Fibroblast of lung (primary cell): ENCODE results near the gene TRPM4. TPM values are rescaled to one million over a fixed set of nuclear protein-coding genes. Genes with fewer than 3 reads are reported as not detected.

ENCODE experiments used
- DNase-seq, 2 donors: peaks; one replicate each; pipeline versions ENCODE4 v3.0.0 to v3.0.0-alpha.2; 2010; ENCODE audit warnings: low read depth in 2 of 2
- H2AFZ ChIP-seq: 2 replicates; pipeline ENCODE4 v1.5.1; 2012; ENCODE audit warnings: low read length, control low read depth, inconsistent platforms
- H3K27ac ChIP-seq: 2 replicates; pipeline ENCODE4 v1.5.1; 2011; ENCODE audit warnings: low read length, control low read depth; ENCODE audit not compliant: insufficient read depth
- H3K27me3 ChIP-seq: 2 replicates; pipeline ENCODE4 v1.5.1; 2011; ENCODE audit warnings: mild to moderate bottlenecking, low read length; ENCODE audit not compliant: control insufficient read depth, insufficient read depth
- H3K36me3 ChIP-seq: 2 replicates; pipeline ENCODE4 v1.5.1; 2011; ENCODE audit warnings: low read length; ENCODE audit not compliant: control insufficient read depth, insufficient read depth
- H3K4me1 ChIP-seq: 2 replicates; pipeline ENCODE4 v1.5.1; 2011; ENCODE audit warnings: low read length; ENCODE audit not compliant: control insufficient read depth, insufficient read depth; ENCODE audit errors: extremely low read depth
- H3K4me2 ChIP-seq: 2 replicates; pipeline ENCODE4 v1.5.1; 2011; ENCODE audit warnings: low read length, control low read depth; ENCODE audit not compliant: insufficient read depth; ENCODE audit errors: extremely low read depth
- H3K4me3 ChIP-seq, 4 experiments: fragments of 200-600 bp in 1 of 4; sonication (generic) in 1 of 4; replicated peaks in 1 of 4; 2 replicates each; pipeline ENCODE4 v1.5.1; 2011 to 2016; ENCODE audit warnings: low read length in 4 of 4, low read depth in 3 of 4, mild to moderate bottlenecking in 3 of 4, control low read depth in 2 of 4, inconsistent platforms in 1 of 4, mixed read lengths in 1 of 4; ENCODE audit not compliant: insufficient read depth in 1 of 4; ENCODE audit errors: control extremely low read depth in 1 of 4
- H3K79me2 ChIP-seq: 2 replicates; pipeline ENCODE4 v1.5.1; 2012; ENCODE audit warnings: mild to moderate bottlenecking, low read length, inconsistent platforms; ENCODE audit not compliant: control insufficient read depth, insufficient read depth
- H3K9ac ChIP-seq: 2 replicates; pipeline ENCODE4 v1.5.1; 2011; ENCODE audit warnings: mild to moderate bottlenecking, low read length, control low read depth; ENCODE audit not compliant: insufficient read depth
- H3K9me3 ChIP-seq: 2 replicates; pipeline ENCODE4 v1.5.1; 2012; ENCODE audit warnings: low read depth, low read length; ENCODE audit not compliant: control insufficient read depth, insufficient read depth
- H4K20me1 ChIP-seq: 2 replicates; pipeline ENCODE4 v1.5.1; 2011; ENCODE audit warnings: low read length; ENCODE audit not compliant: control insufficient read depth, insufficient read depth; ENCODE audit errors: extremely low read depth
- CTCF ChIP-seq, 2 donors: IDR thresholded peaks in 1 of 2; conservative IDR thresholded peaks in 1 of 2; 1 replicate in 1 of 2; 2 replicates in 1 of 2; pipeline ENCODE4 v1.5.1; 2011 to 2012; ENCODE audit warnings: low read length in 2 of 2, control low read depth in 1 of 2, inconsistent platforms in 1 of 2, low read depth in 1 of 2, mild to moderate bottlenecking in 1 of 2
- EZH2 ChIP-seq: IDR thresholded peaks from 2 replicates; pipeline ENCODE4 v1.5.1; 2012; ENCODE audit warnings: low read length, control low read depth, mild to moderate bottlenecking; ENCODE audit errors: missing control alignments
- polyA plus RNA-seq, 2 donors: library from polyadenylated mRNA; depleted of rRNA in 1 of 2; stranded (reverse) in 1 of 2; unstranded in 1 of 2; fragments of >200 nt; gene quantifications; 2 replicates each; pipeline ENCODE4 v1.2.1, GENCODE V29; 2011 to 2012; ENCODE audit warnings: missing spikeins in 1 of 2
- total RNA-seq: library from RNA; depleted of rRNA; stranded (reverse); fragments of >200 nt; gene quantifications from 2 replicates; pipeline ENCODE4 v1.2.1, GENCODE V29; 2014

TRPM4 gene
- total and polyA plus RNA-seq, 2 donors (not counting 1 experiment from before 2014, with no cell fraction given), result 6.7 to 18.7 TPM

GRCh38 chr19:49152119-49152550, 5.5 kb upstream of the TRPM4 start:
- Histone ChIP-seq H3K9ac (no peak overlapping the region), H3K27me3 (peaks cover 4% of the 10 kb centered on the region), H3K27ac (no peak overlapping the region), H3K79me2 (no peaks in the 10 kb centered on the region), H4K20me1 (no peaks in the 10 kb centered on the region), H3K36me3 (no peaks in the 10 kb centered on the region), H2AFZ (no peak overlapping the region), H3K4me2 (no peak overlapping the region), H3K9me3 (no peaks in the 10 kb centered on the region), H3K4me3 (no peak overlapping the region), H3K4me1 (peaks cover 4% of the 10 kb centered on the region)
- no peak for DNase-seq
- no peak for TF ChIP-seq EZH2
- no peak for TF ChIP-seq CTCF (conservative IDR thresholded peaks at IDR 0.05 in 1 of 2, IDR thresholded peaks at IDR 0.05 in 1 of 2; ENCODE audit: low read depth in 1 of 2, low read length in 2 of 2)

GRCh38 chr19:49153167-49153809, 4.3 kb upstream of the TRPM4 start:
- TF ChIP-seq EZH2 (no peak), CTCF (conservative IDR thresholded peaks at IDR 0.05 in 1 of 2, IDR thresholded peaks at IDR 0.05 in 1 of 2; ENCODE audit: low read depth in 1 of 2, low read length in 2 of 2) (no peak)

GRCh38 chr19:49154279-49154678, 3.3 kb upstream of the TRPM4 start:
- Histone ChIP-seq H2AFZ (no peak overlapping the region), H3K4me1 (peaks cover 5% of the 10 kb centered on the region), H3K9ac (no peak overlapping the region), H3K27me3 (no peaks in the 10 kb centered on the region), H3K4me3 (no peak overlapping the region), H3K9me3 (no peaks in the 10 kb centered on the region), H3K4me2 (no peak overlapping the region), H3K36me3 (no peaks in the 10 kb centered on the region), H3K27ac (no peak overlapping the region), H3K79me2 (no peaks in the 10 kb centered on the region), H4K20me1 (no peaks in the 10 kb centered on the region)
- DNase-seq, result no peak
- TF ChIP-seq CTCF (conservative IDR thresholded peaks at IDR 0.05 in 1 of 2, IDR thresholded peaks at IDR 0.05 in 1 of 2; ENCODE audit: low read depth in 1 of 2, low read length in 2 of 2), result no peak

More at GRCh38 chr19:49153167-49153809, 4.3 kb upstream of the TRPM4 start:
- H4K20me1 ChIP-seq, result no peaks in the 10 kb centered on the region
- H2AFZ ChIP-seq, result no peak overlapping the region
- no peaks in the 10 kb centered on the region for H3K36me3 ChIP-seq
- no peak overlapping the region for H3K4me3 ChIP-seq
- no peak overlapping the region for H3K9ac ChIP-seq
- no peak for DNase-seq
- H3K4me2 ChIP-seq, result no peak overlapping the region
- no peaks in the 10 kb centered on the region for H3K79me2 ChIP-seq
- peaks cover 5% of the 10 kb centered on the region for H3K4me1 ChIP-seq
- peaks cover 2% of the 10 kb centered on the region for H3K27me3 ChIP-seq
- no peaks in the 10 kb centered on the region for H3K9me3 ChIP-seq
- no peak overlapping the region for H3K27ac ChIP-seq
